ENCODE results near the gene GNE. TPM values are rescaled to one million over a fixed set of nuclear protein-coding genes. Genes with fewer than 3 reads are reported as not detected.

GNE gene
- total and polyA plus RNA-seq, 4 donors = 5.1 to 18.4 (median 13.7) TPM

DNA sequence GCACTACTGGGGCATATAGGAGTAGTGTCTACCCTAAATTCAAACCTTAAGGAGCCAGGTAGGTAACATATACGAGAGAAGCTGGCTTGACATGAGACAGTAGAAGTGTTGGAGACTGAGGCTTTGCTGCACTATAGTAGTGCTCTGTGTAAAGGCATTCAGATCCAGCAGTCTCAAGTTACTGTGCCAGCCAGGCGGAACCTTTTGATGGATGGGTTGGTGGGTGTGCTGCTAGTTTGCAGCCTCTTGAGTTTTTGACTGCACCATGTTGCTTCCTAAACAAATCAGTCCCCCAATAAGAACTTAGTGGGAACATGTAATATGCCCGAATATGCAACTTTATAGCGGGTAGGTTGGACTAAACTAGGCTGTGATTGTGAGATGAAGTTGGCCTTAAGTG, 66.1 kb downstream of the GNE start:
- Histone ChIP-seq H3K36me3 (ENCODE audit: control insufficient read depth in 4 of 4, insufficient read depth in 4 of 4, low read length in 4 of 4) (peaks cover 0 to 3% (median 1%) of the 10 kb centered on the region in 4 donors), H3K27me3 (ENCODE audit: control insufficient read depth in 3 of 3, insufficient read depth in 3 of 3, low read length in 2 of 3) (peaks cover 0 to 6% (median 0%) of the 10 kb centered on the region in 3 donors), H3K9me3 (ENCODE audit: control insufficient read depth in 4 of 4, insufficient read depth in 3 of 4, low read length in 3 of 4) (no peaks in the 10 kb centered on the region), H3K9ac (ENCODE audit: insufficient read depth in 1 of 2, low read length in 2 of 2) (peak overlapping the region; percentile 73 to 89), H3K27ac (ENCODE audit: low read depth in 1 of 2, low read length in 1 of 2) (no peak overlapping the region), H3K4me3 (no peak overlapping the region), H3K4me1 (ENCODE audit: control insufficient read depth in 5 of 5, insufficient read depth in 5 of 5, low read length in 5 of 5) (peaks cover 7 to 39% (median 20%) of the 10 kb centered on the region in 5 donors)
- DNase-seq = no peak
- 70 to 78% methylated on average over 4 of the region's 4 CpGs for WGBS, 2 donors
- TF ChIP-seq, protein P1, sequence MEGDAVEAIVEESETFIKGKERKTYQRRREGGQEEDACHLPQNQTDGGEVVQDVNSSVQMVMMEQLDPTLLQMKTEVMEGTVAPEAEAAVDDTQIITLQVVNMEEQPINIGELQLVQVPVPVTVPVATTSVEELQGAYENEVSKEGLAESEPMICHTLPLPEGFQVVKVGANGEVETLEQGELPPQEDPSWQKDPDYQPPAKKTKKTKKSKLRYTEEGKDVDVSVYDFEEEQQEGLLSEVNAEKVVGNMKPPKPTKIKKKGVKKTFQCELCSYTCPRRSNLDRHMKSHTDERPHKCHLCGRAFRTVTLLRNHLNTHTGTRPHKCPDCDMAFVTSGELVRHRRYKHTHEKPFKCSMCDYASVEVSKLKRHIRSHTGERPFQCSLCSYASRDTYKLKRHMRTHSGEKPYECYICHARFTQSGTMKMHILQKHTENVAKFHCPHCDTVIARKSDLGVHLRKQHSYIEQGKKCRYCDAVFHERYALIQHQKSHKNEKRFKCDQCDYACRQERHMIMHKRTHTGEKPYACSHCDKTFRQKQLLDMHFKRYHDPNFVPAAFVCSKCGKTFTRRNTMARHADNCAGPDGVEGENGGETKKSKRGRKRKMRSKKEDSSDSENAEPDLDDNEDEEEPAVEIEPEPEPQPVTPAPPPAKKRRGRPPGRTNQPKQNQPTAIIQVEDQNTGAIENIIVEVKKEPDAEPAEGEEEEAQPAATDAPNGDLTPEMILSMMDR (IDR thresholded peaks at IDR 0.05; ENCODE audit: control extremely low read depth, extremely low read depth) = no peak
- no peak for ATAC-seq (ENCODE audit: insufficient read depth, low FRiP score)

DNA sequence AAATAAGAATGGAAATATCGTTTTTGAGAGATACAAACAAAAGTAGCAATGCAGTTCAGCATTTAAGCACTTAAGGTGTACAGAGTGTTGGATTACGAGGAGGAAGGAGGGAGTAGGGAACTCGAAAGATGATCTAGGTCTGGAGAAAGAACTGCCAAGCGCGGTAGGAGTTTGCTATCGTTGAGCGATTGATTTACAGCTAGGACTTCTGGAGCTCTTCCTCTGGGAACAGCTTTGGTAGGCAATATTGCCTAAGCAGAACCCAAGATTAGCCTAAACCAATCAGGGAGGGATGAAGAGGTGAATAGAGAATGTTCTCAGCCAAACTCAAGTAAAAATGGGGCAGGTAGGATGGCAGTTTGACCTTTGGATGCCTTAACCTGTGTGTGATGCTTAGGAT, 66.6 kb downstream of the GNE start:
- H3K9ac ChIP-seq (ENCODE audit: insufficient read depth in 1 of 2, low read length in 2 of 2) = peak overlapping the region; percentile 73 to 89
- H3K27me3 ChIP-seq (ENCODE audit: control insufficient read depth in 3 of 3, insufficient read depth in 3 of 3, low read length in 2 of 3) = peaks cover 0 to 6% (median 0%) of the 10 kb centered on the region in 3 donors
- peaks cover 0 to 3% (median 1%) of the 10 kb centered on the region in 4 donors for H3K36me3 ChIP-seq (ENCODE audit: control insufficient read depth in 4 of 4, insufficient read depth in 4 of 4, low read length in 4 of 4)
- TF ChIP-seq, protein P1 (IDR thresholded peaks at IDR 0.05; ENCODE audit: control extremely low read depth, extremely low read depth) = no peak
- no peak overlapping the region for H3K27ac ChIP-seq (ENCODE audit: low read depth in 1 of 2, low read length in 1 of 2)
- DNase-seq (no peak), ATAC-seq (ENCODE audit: insufficient read depth, low FRiP score) (no peak)
- WGBS, 2 donors = 0 to 1% methylated on average over 7 of the region's 7 CpGs
- H3K9me3 ChIP-seq (ENCODE audit: control insufficient read depth in 4 of 4, insufficient read depth in 3 of 4, low read length in 3 of 4) = no peaks in the 10 kb centered on the region
- peak overlapping the region; percentile 92 for H3K4me3 ChIP-seq
- peaks cover 7 to 39% (median 20%) of the 10 kb centered on the region in 5 donors for H3K4me1 ChIP-seq (ENCODE audit: control insufficient read depth in 5 of 5, insufficient read depth in 5 of 5, low read length in 5 of 5)

DNA sequence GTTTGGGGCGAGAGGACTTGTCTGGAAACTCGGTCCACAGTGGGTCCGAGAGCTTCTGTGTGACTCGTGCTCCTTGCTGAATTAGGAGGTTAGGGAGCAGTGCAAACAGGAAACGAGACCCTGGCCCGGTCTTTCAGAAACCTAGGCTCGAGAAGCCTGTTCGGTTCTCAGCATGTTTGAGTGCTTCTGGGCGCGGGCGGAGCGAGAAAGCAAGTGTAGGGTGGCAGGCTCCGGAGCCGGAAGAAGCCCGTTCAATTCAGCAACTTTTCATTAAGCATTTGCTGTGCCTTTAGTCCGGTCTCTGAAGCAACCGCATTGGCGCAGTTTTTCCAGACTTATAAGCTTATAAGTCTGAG, 67.0 kb downstream of the GNE start:
- Histone ChIP-seq H3K4me1 (ENCODE audit: control insufficient read depth in 5 of 5, insufficient read depth in 5 of 5, low read length in 5 of 5) (peaks cover 7 to 39% (median 20%) of the 10 kb centered on the region in 5 donors), H3K9me3 (ENCODE audit: control insufficient read depth in 4 of 4, insufficient read depth in 3 of 4, low read length in 3 of 4) (no peaks in the 10 kb centered on the region), H3K36me3 (ENCODE audit: control insufficient read depth in 4 of 4, insufficient read depth in 4 of 4, low read length in 4 of 4) (peaks cover 0 to 2% (median under 1%) of the 10 kb centered on the region in 4 donors), H3K27me3 (ENCODE audit: control insufficient read depth in 3 of 3, insufficient read depth in 3 of 3, low read length in 2 of 3) (peaks cover 0 to 6% (median 0%) of the 10 kb centered on the region in 3 donors), H3K27ac (ENCODE audit: low read depth in 1 of 2, low read length in 1 of 2) (peak overlapping the region; percentile 94 to 98), H3K9ac (ENCODE audit: insufficient read depth in 1 of 2, low read length in 2 of 2) (peak overlapping the region; percentile 73 to 89), H3K4me3 (peak overlapping the region; percentile 92)
- WGBS, 2 donors = 1% methylated on average over 18 of the region's 18 CpGs
- DNase-seq (peak in 2 of 3 donors; percentile 22 to 33), ATAC-seq (ENCODE audit: insufficient read depth, low FRiP score) (peak; percentile 5)
- TF ChIP-seq, protein P1 (IDR thresholded peaks at IDR 0.05; ENCODE audit: control extremely low read depth, extremely low read depth) = no peak
